Natural killer cell (primary cell): ENCODE data around the gene SMPD3. TPM values are rescaled to one million over a fixed set of nuclear protein-coding genes. Genes with fewer than 3 reads are reported as not detected.

Experiments
- ATAC-seq, 3 donors: fragments of 150-1000 bp in 2 of 3; fragments of 200-7000 bp in 1 of 3; cut with Tn5 transposase; 1 replicate in 1 of 3; 2 replicates in 2 of 3; pipeline ENCODE4 v1.10.0; 2021; ENCODE audit warnings: mild to moderate bottlenecking in 2 of 3, moderate library complexity in 2 of 3
- DNase-seq, 2 donors: peaks; one replicate each; pipeline versions ENCODE4 v3.0.0 to v3.0.0-alpha.2; 2013 to 2021; ENCODE audit warnings: mixed read lengths in 1 of 2
- H3K27ac ChIP-seq: one replicate; pipeline ENCODE4 v1.5.1; 2013; ENCODE audit warnings: mild to moderate bottlenecking, low read length
- H3K27me3 ChIP-seq: one replicate; pipeline ENCODE4 v1.6.1; 2013; ENCODE audit warnings: low read length; ENCODE audit not compliant: control insufficient read depth, insufficient read depth
- H3K36me3 ChIP-seq: one replicate; pipeline ENCODE4 v1.6.1; 2013; ENCODE audit warnings: low read length; ENCODE audit not compliant: control insufficient read depth, insufficient read depth
- H3K4me1 ChIP-seq: one replicate; pipeline ENCODE4 v1.6.1; 2013; ENCODE audit warnings: low read length; ENCODE audit not compliant: control insufficient read depth, insufficient read depth
- H3K4me3 ChIP-seq: one replicate; pipeline ENCODE4 v1.5.1; 2013; ENCODE audit warnings: low read length
- H3K9me3 ChIP-seq: one replicate; pipeline ENCODE4 v1.6.1; 2013; ENCODE audit warnings: low read length; ENCODE audit not compliant: control insufficient read depth, insufficient read depth
- H3K27ac Mint-ChIP-seq, 2 donors: one replicate each; pipeline ENCODE4 v1.8.0; 2022; ENCODE audit warnings: mild to moderate bottlenecking in 2 of 2, mixed read lengths in 2 of 2, moderate library complexity in 1 of 2
- H3K27me3 Mint-ChIP-seq, 2 donors: one replicate each; pipeline ENCODE4 v1.8.0; 2022; ENCODE audit warnings: low read depth in 2 of 2, mixed read lengths in 2 of 2
- H3K36me3 Mint-ChIP-seq: one replicate; pipeline ENCODE4 v1.8.0; 2022; ENCODE audit warnings: mixed read lengths
- H3K4me1 Mint-ChIP-seq, 2 donors: one replicate each; pipeline ENCODE4 v1.8.0; 2022; ENCODE audit warnings: mixed read lengths in 2 of 2
- H3K4me3 Mint-ChIP-seq: one replicate; pipeline ENCODE4 v1.8.0; 2022; ENCODE audit warnings: mild to moderate bottlenecking, moderate library complexity, mixed read lengths
- H3K9me3 Mint-ChIP-seq, 2 donors: one replicate each; pipeline ENCODE4 v1.8.0; 2022; ENCODE audit warnings: mixed read lengths in 2 of 2
- CTCF ChIP-seq: fragments of 200-600 bp; IDR thresholded peaks from one replicate; pipeline ENCODE4 v1.8.0; 2022; ENCODE audit warnings: antibody characterized with exemption
- WGBS: methylation state at CpG from one replicate; pipeline ENCODE4 v1.1.7; 2013; ENCODE audit warnings: missing lambda C conversion rate; ENCODE audit not compliant: insufficient coverage; 5-methylcytosine and 5-hydroxymethylcytosine counted together
- intact Hi-C: fragments of 100-400 bp; cut with micrococcal nuclease; formaldehyde crosslinking; loops from one replicate; pipeline ENCODE4 v1.14.2; 2022
- total RNA-seq, 4 donors: library from RNA; stranded (reverse); fragments of 120-200 nt in 1 of 4; gene quantifications; one replicate each; pipeline versions ENCODE4 v1.2.3 to v1.2.4, GENCODE V29; 2013 to 2022

SMPD3 gene
- total RNA-seq, 3 donors from 2014 or later (not counting 1 experiment from before 2014, with no cell fraction given): 2.4 to 13.3 (median 3.2) TPM

GRCh38 chr16:68309799-68310198 lies 138.5 kb downstream of the SMPD3 start:
- peaks cover 29% of the 10 kb centered on the region for H3K4me1 ChIP-seq
- no peaks in the 10 kb centered on the region for H3K9me3 ChIP-seq
- H3K4me3 ChIP-seq: peak overlapping the region; percentile 61
- no peak for ATAC-seq
- H3K36me3 ChIP-seq: peaks cover 38% of the 10 kb centered on the region
- peak overlapping the region; percentile 96 for H3K4me3 Mint-ChIP-seq
- no peaks in the 10 kb centered on the region for H3K27me3 Mint-ChIP-seq
- DNase-seq: peak in 1 of 2 donors; percentile 52
- peak overlapping the region; percentile 93 to 96 for H3K27ac Mint-ChIP-seq
- peaks cover 30 to 39% of the 10 kb centered on the region in 2 donors for H3K4me1 Mint-ChIP-seq
- TF ChIP-seq CTCF: no peak
- intact Hi-C loops: loop anchor here (1.0 to 10.0 kb wide), 3 partner anchors 25 to 745 kb away; partner anchors contain the start of genes CTCF and NFATC3
- no peaks in the 10 kb centered on the region for H3K27me3 ChIP-seq
- H3K9me3 Mint-ChIP-seq: no peaks in the 10 kb centered on the region
- no peaks in the 10 kb centered on the region for H3K36me3 Mint-ChIP-seq
- WGBS: 34% methylated on average over 6 of the region's 6 CpGs
- H3K27ac ChIP-seq: peak overlapping the region; percentile 69

Other genes starting within 250 kb of the SMPD3 start
- not detected for gene ESRP2, start 212.4 kb downstream of the SMPD3 start, total RNA-seq
- 10 to 100 TPM in 2 of 3 donors, 1 to 10 TPM in 1; 5.6 to 13.0 (median 12.7) TPM for gene PLA2G15, start 203.1 kb downstream of the SMPD3 start, total RNA-seq
- 10 to 100 TPM; 46.6 to 84.9 (median 69.6) TPM for gene SLC7A6, start 184.0 kb downstream of the SMPD3 start, total RNA-seq
- gene SLC7A6OS, start 137.6 kb downstream of the SMPD3 start, total RNA-seq: 10 to 100 TPM; 46.3 to 57.3 (median 56.1) TPM
- 10 to 100 TPM; 60.7 to 84.7 (median 68.2) TPM for gene PRMT7, start 137.5 kb downstream of the SMPD3 start, total RNA-seq
- gene ZFP90, start 90.8 kb upstream of the SMPD3 start, total RNA-seq: 10 to 100 TPM; 23.1 to 36.0 (median 35.3) TPM
- gene CDH3, start 196.8 kb upstream of the SMPD3 start, total RNA-seq: under 1 TPM in 2 of 3 donors, not detected in 1; 0.79 to 0.92 TPM